Coronary artery (tissue), 2 donors: ENCODE results near the gene NGF.
"Not testable (repeated sequence)": the region's sequence is repeated elsewhere in the genome, so short reads cannot be mapped to it uniquely, and the experiment has no call there.

Experiments used
- DNase-seq: peaks from one replicate; pipeline ENCODE4 v3.0.0-alpha.2; 2017; ENCODE audit warnings: low spot score
- H3K27ac ChIP-seq, 2 donors: fragments of 200-600 bp; sonication (generic); one replicate each; pipeline ENCODE4 v1.5.1; 2016 to 2019
- H3K4me3 ChIP-seq: fragments of 200-600 bp; sonication (generic); 2 replicates; pipeline ENCODE4 v1.5.1; 2016; ENCODE audit warnings: mild to moderate bottlenecking, moderate library complexity
- CTCF ChIP-seq: fragments of 200-600 bp; sonication (generic); IDR thresholded peaks from one replicate; pipeline ENCODE4 v1.5.1; 2019; ENCODE audit warnings: antibody characterized with exemption

NGF gene

DNA sequence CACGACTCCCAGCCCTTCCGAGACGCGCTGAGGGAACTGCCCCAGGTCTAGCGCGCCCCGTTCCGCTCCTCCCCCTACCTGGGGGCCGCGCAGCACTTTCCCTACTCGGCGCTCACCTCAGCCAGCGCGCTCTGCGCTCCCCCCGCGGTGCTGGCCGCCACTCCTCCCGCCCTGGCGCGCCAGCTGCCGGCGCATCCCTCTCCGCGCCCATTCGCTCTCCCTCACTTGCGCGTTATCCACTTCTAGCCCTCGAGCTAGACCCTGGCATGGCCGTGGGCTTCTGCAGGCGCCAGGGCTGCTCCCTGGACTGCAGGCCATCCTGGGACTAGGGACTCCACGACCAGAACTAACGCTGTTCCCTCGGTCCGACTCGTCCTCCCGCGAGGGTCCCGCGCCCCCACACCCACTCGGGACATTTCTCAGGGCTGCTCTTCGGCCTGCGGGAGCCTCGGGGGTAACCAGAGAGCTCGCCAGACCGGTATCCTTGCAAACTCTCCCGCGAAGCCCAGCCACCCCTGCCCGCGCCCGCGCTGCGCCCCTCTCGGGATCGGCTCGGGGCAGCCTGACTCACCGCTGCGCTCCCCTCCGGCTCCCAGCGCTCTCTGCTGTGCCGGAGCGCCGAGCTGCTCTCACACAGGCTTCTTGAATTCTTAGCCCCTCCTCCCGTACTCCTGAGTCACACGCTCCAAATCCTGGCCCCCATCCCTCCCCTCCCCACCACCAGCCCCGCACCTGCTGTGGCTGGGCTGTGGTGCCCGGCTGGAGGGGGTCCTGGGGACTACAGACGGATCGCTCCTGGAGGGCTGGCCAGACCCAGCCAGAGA, at the start of gene NGF:
TSS of gene NGF (minus strand) at position 617 of the 824 bp plus-strand sequence. CDS start 51,454 bp downstream, outside the sequence.
- H3K27ac ChIP-seq = peak within 1 kb of the TSS; percentile 42 to 90
- DNase-seq = peak; percentile 84
- H3K4me3 ChIP-seq = peak within 1 kb of the TSS; percentile 79
- TF ChIP-seq CTCF = no peak

GRCh38 chr1:115383455-115383854, 45.4 kb upstream of the NGF start:
- not testable (repeated sequence) for H3K27ac ChIP-seq

GRCh38 chr1:115379943-115380342, 41.9 kb upstream of the NGF start:
- no peak for DNase-seq
- no peak for TF ChIP-seq CTCF
- Histone ChIP-seq H3K4me3 (no peak overlapping the region), H3K27ac (no peak overlapping the region)

More at GRCh38 chr1:115383455-115383854, 45.4 kb upstream of the NGF start:
- not testable (repeated sequence) for DNase-seq, H3K4me3 ChIP-seq

- H3K4me3 ChIP-seq = no peak overlapping the region
- no peak for TF ChIP-seq CTCF
- H3K27ac ChIP-seq = no peak overlapping the region
- DNase-seq = no peak
Measured at GRCh38 chr1:115377411-115377810, 39.4 kb upstream of the NGF start.

- DNase-seq = no peak
- Histone ChIP-seq H3K27ac (no peak overlapping the region), H3K4me3 (no peak overlapping the region)
- no peak for TF ChIP-seq CTCF
Measured at GRCh38 chr1:115374598-115374997, 36.5 kb upstream of the NGF start.

GRCh38 chr1:115373305-115373704, 35.3 kb upstream of the NGF start:
- TF ChIP-seq CTCF = no peak
- Histone ChIP-seq H3K27ac (no peak overlapping the region), H3K4me3 (no peak overlapping the region)
- no peak for DNase-seq

DNA sequence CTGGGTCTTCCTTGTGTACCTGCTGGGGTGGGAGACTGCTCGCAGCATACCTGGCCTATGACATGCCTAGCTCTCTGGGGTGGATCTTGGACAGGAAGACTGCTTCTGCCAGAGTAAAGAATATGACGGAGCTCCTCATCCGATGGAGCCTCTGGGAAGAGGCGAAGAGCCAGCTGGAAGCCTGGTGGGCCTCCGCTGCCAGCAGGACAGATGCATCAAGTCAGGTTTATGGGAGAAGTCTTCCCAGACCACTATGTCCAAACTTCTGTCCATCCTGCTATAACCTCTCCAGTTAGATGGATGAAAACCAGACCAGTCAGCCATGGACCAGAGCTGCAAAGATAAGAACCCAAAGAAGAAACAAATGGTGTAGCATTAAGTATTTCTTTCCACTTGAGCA, 27.7 kb upstream of the NGF start:
- Histone ChIP-seq H3K4me3 (no peak overlapping the region), H3K27ac (no peak overlapping the region)
- DNase-seq = no peak
- no peak for TF ChIP-seq CTCF
